Activated CD8-positive, alpha-beta T cell treated with anti-CD3 and anti-CD28 coated beads, Interleukin-2, amount 10 ng/mL, durations not matched to agents 7 days and 5 days (primary cell): ENCODE measurements around the gene NCKAP5. TPM values are rescaled to one million over a fixed set of nuclear protein-coding genes. Genes with fewer than 3 reads are reported as not detected.

Experiments used
- ATAC-seq: fragments of 150-1000 bp; cut with Tn5 transposase; one replicate; pipeline ENCODE4 v1.10.0; 2021; ENCODE audit warnings: moderate library complexity
- CTCF ChIA-PET: fragments of 350-600 bp; sonication (Branson Sonifier 250); formaldehyde crosslinking; loops from one replicate; lab custom pipeline; 2021; ENCODE audit warnings: antibody characterized with exemption; lab: Charles Lee
- POLR2A ChIA-PET: fragments of 350-600 bp; sonication (Branson Sonifier 250); formaldehyde crosslinking; loops from one replicate; lab custom pipeline; 2021; ENCODE audit warnings: antibody characterized with exemption; lab: Charles Lee
- DNase-seq: peaks from one replicate; pipeline ENCODE4 v3.0.0-alpha.2; 2020
- H3K27ac Mint-ChIP-seq: one replicate; pipeline ENCODE4 v1.8.0; 2021; ENCODE audit warnings: mild to moderate bottlenecking, mixed read lengths
- H3K27me3 Mint-ChIP-seq: one replicate; pipeline ENCODE4 v1.8.0; 2021; ENCODE audit warnings: low read depth, mixed read lengths
- H3K36me3 Mint-ChIP-seq: one replicate; pipeline ENCODE4 v1.8.0; 2021; ENCODE audit warnings: low read depth, mixed read lengths
- H3K4me1 Mint-ChIP-seq: one replicate; pipeline ENCODE4 v1.8.0; 2021; ENCODE audit warnings: low read depth, mixed read lengths
- H3K4me3 Mint-ChIP-seq: one replicate; pipeline ENCODE4 v1.8.0; 2021; ENCODE audit warnings: mild to moderate bottlenecking, mixed read lengths
- H3K9me3 Mint-ChIP-seq: one replicate; pipeline ENCODE4 v1.8.0; 2022; ENCODE audit warnings: mixed read lengths; ENCODE audit not compliant: insufficient read depth
- total RNA-seq, 2 experiments: library from RNA; stranded (reverse); gene quantifications; one replicate each; pipeline ENCODE4 v1.2.3, GENCODE V29; 2021

The NCKAP5 gene
- not detected for total RNA-seq

DNA sequence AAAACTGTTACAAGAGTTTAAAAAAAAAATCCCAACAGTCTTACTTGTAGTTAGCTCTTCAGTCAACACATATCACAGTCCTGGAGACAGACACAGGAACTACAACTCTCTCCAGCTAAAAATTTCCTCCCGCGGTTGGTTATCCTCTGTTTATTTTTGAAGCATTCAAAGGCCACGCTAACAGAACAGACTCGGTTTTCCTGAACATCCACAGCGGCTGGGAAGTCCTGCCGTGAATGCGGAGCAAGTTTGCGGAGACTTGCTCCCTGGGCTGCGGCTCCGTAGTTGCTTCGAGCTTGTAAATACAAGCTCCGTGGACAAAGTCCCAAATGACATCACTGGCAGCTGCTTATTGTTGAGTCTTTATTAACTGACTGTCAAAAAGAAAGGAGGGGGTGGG is at the start of gene NCKAP5:
Gene NCKAP5 (minus strand): TSS at position 292 of the 400 bp plus-strand sequence. CDS start 50,937 bp downstream, outside the sequence.
- POLR2A ChIA-PET = no interaction called here
- no peaks in the 10 kb centered on the region for H3K4me1 Mint-ChIP-seq
- ATAC-seq (no peak), DNase-seq (no peak)
- H3K4me3 Mint-ChIP-seq = no peak within 1 kb of the TSS
- no peaks in the 10 kb centered on the region for H3K9me3 Mint-ChIP-seq
- peaks cover 19% of the 10 kb centered on the region for H3K27me3 Mint-ChIP-seq
- CTCF ChIA-PET = interaction anchor here (1.7 kb wide), 1 partner anchor 13 kb away, joined by 4 read pairs; no protein-coding TSS in a partner anchor
- no peak within 1 kb of the TSS for H3K27ac Mint-ChIP-seq
- H3K36me3 Mint-ChIP-seq = no peaks in the 10 kb centered on the region

DNA sequence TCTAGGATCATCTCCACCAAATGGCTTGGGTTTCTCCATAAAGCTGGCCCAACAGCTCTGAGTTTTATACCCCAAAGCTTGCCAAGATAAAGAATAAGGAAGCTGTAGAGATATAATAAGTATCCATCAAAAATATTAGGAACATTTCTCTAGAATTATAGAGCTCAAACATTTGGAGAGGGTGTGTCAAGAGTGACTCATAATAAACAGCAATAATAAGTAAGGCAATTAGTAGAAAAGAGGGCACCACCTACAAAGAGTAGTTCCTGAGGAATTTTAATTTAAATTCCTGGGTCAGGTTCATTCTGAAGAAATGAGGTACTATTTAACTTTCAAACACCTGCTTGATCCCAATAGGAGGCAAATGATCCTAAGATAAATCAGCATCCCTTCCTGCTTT is 41.4 kb upstream of the NCKAP5 start:
- ChIA-PET POLR2A (no interaction called here), CTCF (no interaction called here)
- H3K9me3 Mint-ChIP-seq = no peaks in the 10 kb centered on the region
- H3K36me3 Mint-ChIP-seq = no peaks in the 10 kb centered on the region
- H3K27me3 Mint-ChIP-seq = no peaks in the 10 kb centered on the region
- no peaks in the 10 kb centered on the region for H3K4me1 Mint-ChIP-seq
- DNase-seq (no peak), ATAC-seq (no peak)
- H3K4me3 Mint-ChIP-seq = no peak overlapping the region
- H3K27ac Mint-ChIP-seq = no peak overlapping the region

DNA sequence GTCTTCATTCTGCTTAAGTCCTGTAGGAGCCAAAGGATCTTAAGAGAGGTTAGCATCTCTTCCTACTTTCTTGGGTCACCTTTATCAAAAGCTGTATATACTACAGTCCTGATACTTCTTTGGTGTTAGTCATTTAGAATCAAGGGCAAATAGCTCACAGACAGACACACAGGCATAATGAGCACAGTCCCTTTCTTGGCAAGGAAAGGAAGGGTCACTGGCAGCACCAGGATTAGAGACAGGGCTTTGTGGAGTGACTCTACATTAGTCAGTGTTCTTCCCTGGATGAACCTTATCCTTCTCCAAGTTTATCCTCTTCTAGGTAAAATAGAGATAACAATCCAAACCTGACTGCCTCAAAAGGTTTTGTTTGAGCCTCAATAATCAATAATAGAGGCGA is 40.0 kb upstream of the NCKAP5 start:
- H3K27me3 Mint-ChIP-seq = no peaks in the 10 kb centered on the region
- no peak overlapping the region for H3K27ac Mint-ChIP-seq
- DNase-seq (no peak), ATAC-seq (no peak)
- H3K36me3 Mint-ChIP-seq = no peaks in the 10 kb centered on the region
- ChIA-PET POLR2A (no interaction called here), CTCF (no interaction called here)
- H3K9me3 Mint-ChIP-seq = no peaks in the 10 kb centered on the region
- H3K4me3 Mint-ChIP-seq = no peak overlapping the region
- no peaks in the 10 kb centered on the region for H3K4me1 Mint-ChIP-seq

- no peak overlapping the region for H3K4me3 Mint-ChIP-seq
- no peaks in the 10 kb centered on the region for H3K36me3 Mint-ChIP-seq
- H3K27me3 Mint-ChIP-seq = no peaks in the 10 kb centered on the region
- CTCF ChIA-PET = no interaction called here
- DNase-seq = no peak
- POLR2A ChIA-PET = no interaction called here
- H3K27ac Mint-ChIP-seq = no peak overlapping the region
- no peaks in the 10 kb centered on the region for H3K9me3 Mint-ChIP-seq
- ATAC-seq = no peak
- H3K4me1 Mint-ChIP-seq = no peaks in the 10 kb centered on the region
Measured at GRCh38 chr2:133607679-133608078, 39.4 kb upstream of the NCKAP5 start.

- CTCF ChIA-PET = no interaction called here
- no peaks in the 10 kb centered on the region for H3K9me3 Mint-ChIP-seq
- H3K36me3 Mint-ChIP-seq = no peaks in the 10 kb centered on the region
- no peaks in the 10 kb centered on the region for H3K27me3 Mint-ChIP-seq
- no peak for DNase-seq
- POLR2A ChIA-PET = no interaction called here
- ATAC-seq = no peak
- H3K4me1 Mint-ChIP-seq = no peaks in the 10 kb centered on the region
- H3K27ac Mint-ChIP-seq = no peak overlapping the region
- no peak overlapping the region for H3K4me3 Mint-ChIP-seq
Measured at GRCh38 chr2:133606616-133607015, 38.4 kb upstream of the NCKAP5 start.

- Mint-ChIP-seq H3K36me3 (no peaks in the 10 kb centered on the region), H3K27ac (no peak overlapping the region), H3K27me3 (no peaks in the 10 kb centered on the region), H3K9me3 (no peaks in the 10 kb centered on the region), H3K4me1 (no peaks in the 10 kb centered on the region), H3K4me3 (no peak overlapping the region)
- no peak for ATAC-seq
- ChIA-PET CTCF (no interaction called here), POLR2A (no interaction called here)
- no peak for DNase-seq
Measured at GRCh38 chr2:133605766-133606137, 37.5 kb upstream of the NCKAP5 start.

DNA sequence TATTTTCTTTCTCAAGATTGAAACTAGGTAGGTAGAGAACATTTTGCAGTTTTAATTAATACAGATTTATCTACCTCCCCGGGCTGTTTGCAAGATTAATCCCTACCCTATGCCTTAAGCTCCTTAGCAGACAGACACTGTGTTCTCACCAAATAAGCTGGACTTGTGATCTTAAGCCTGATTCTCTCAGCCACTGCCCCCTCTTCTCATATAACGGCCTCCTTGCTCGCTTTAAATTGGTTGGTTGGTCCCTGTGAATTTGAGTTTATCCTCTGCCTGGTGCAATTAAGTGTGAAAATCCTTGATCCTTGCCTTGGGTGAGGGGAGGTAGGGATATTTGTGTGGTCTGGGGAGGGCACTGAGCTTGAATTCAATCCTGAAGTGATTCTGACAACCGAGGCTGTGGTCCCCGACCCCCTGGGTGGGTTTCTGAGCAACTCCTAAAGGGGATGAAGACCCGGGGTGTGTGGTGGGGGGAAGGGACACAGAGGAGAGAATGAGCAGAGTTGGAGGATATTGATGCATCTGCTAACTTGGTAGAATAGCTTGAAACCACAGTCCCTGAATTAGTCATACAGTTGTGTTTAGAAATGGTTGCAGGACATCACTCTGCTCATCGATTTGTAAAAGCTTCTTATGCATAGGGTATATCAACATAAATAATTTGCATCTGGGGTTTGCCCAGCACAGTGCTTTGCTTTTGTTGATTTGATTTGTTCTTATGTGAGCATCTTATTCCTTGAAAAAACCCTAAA is 36.9 kb upstream of the NCKAP5 start:
- DNase-seq (no peak), ATAC-seq (no peak)
- POLR2A ChIA-PET = no interaction called here
- no peaks in the 10 kb centered on the region for H3K36me3 Mint-ChIP-seq
- no peaks in the 10 kb centered on the region for H3K27me3 Mint-ChIP-seq
- H3K9me3 Mint-ChIP-seq = no peaks in the 10 kb centered on the region
- CTCF ChIA-PET = no interaction called here
- no peaks in the 10 kb centered on the region for H3K4me1 Mint-ChIP-seq
- no peak overlapping the region for H3K4me3 Mint-ChIP-seq
- no peak overlapping the region for H3K27ac Mint-ChIP-seq

DNA sequence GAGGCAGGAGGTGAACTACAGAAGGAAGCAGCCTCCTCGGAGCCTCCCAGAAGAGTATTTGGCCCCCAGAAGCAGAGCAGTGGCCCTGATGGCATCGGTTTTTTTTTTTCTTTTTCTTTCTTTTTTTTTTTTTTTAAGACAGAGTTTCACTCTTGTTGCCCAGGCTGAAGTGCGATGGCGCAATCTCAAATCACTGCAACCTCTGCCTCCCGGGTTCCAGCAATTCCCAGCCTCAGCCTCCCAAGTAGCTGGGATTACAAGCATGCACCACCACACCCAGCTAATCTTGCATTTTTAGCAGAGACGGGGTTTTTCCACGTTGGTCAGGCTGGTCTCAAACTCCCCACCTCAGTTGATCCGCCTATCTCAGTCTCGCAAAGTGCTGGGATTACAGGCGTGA is 34.8 kb upstream of the NCKAP5 start:
- Mint-ChIP-seq H3K4me3 (no peak overlapping the region), H3K4me1 (no peaks in the 10 kb centered on the region), H3K27ac (no peak overlapping the region), H3K27me3 (no peaks in the 10 kb centered on the region), H3K36me3 (no peaks in the 10 kb centered on the region), H3K9me3 (no peaks in the 10 kb centered on the region)
- ChIA-PET CTCF (no interaction called here), POLR2A (no interaction called here)
- ATAC-seq (no peak), DNase-seq (no peak)

DNA sequence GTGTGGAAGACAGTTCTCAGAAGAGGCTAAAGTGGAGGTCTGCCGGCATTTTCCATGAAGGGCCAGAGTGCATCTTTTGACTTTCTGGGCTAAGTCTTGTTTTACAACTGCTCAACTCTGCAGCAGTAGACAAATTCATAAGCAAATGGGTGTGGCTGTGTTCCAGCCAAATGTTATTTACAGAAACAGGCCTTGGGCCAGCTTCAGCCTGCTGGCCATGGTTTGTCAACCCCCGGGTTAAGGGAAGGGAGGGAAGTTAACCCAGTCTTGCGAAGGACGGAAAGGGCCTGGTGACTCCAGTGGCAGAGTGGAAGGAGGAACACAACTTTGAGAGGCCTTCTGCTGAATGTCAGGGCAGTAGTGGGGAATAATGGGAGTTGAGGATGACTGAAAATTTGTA is 34.3 kb upstream of the NCKAP5 start:
- DNase-seq (no peak), ATAC-seq (no peak)
- H3K4me3 Mint-ChIP-seq = no peak overlapping the region
- H3K9me3 Mint-ChIP-seq = no peaks in the 10 kb centered on the region
- no peak overlapping the region for H3K27ac Mint-ChIP-seq
- ChIA-PET CTCF (no interaction called here), POLR2A (no interaction called here)
- no peaks in the 10 kb centered on the region for H3K4me1 Mint-ChIP-seq
- H3K27me3 Mint-ChIP-seq = no peaks in the 10 kb centered on the region
- no peaks in the 10 kb centered on the region for H3K36me3 Mint-ChIP-seq

GRCh38 chr2:133600266-133600928 is 32.1 kb upstream of the NCKAP5 start:
- Mint-ChIP-seq H3K36me3 (no peaks in the 10 kb centered on the region), H3K4me1 (no peaks in the 10 kb centered on the region), H3K27ac (no peak overlapping the region), H3K9me3 (no peaks in the 10 kb centered on the region), H3K4me3 (no peak overlapping the region), H3K27me3 (no peaks in the 10 kb centered on the region)
- no peak for DNase-seq
- ATAC-seq = no peak
- CTCF ChIA-PET = no interaction called here
- POLR2A ChIA-PET = no interaction called here

GRCh38 chr2:133599811-133600210 is 31.5 kb upstream of the NCKAP5 start:
- no peak overlapping the region for H3K4me3 Mint-ChIP-seq
- H3K36me3 Mint-ChIP-seq = no peaks in the 10 kb centered on the region
- no peak for ATAC-seq
- H3K27me3 Mint-ChIP-seq = no peaks in the 10 kb centered on the region
- H3K27ac Mint-ChIP-seq = no peak overlapping the region
- no peaks in the 10 kb centered on the region for H3K9me3 Mint-ChIP-seq
- POLR2A ChIA-PET = no interaction called here
- CTCF ChIA-PET = no interaction called here
- no peaks in the 10 kb centered on the region for H3K4me1 Mint-ChIP-seq
- no peak for DNase-seq

GRCh38 chr2:133599211-133599803 is 31.0 kb upstream of the NCKAP5 start:
- H3K27ac Mint-ChIP-seq = no peak overlapping the region
- POLR2A ChIA-PET = no interaction called here
- no peaks in the 10 kb centered on the region for H3K9me3 Mint-ChIP-seq
- no peak for DNase-seq
- CTCF ChIA-PET = no interaction called here
- no peak for ATAC-seq
- H3K4me3 Mint-ChIP-seq = no peak overlapping the region
- no peaks in the 10 kb centered on the region for H3K36me3 Mint-ChIP-seq
- H3K27me3 Mint-ChIP-seq = no peaks in the 10 kb centered on the region
- no peaks in the 10 kb centered on the region for H3K4me1 Mint-ChIP-seq
